DMS 273 treated with DMSO at 0.1 percent for 48 hours (cell line): ENCODE results near the gene CMIP.

Experiments used
- DNase-seq: peaks from one replicate; lab custom pipeline; 2025; lab: John Stamatoyannopoulos, UW

Gene CMIP

DNA sequence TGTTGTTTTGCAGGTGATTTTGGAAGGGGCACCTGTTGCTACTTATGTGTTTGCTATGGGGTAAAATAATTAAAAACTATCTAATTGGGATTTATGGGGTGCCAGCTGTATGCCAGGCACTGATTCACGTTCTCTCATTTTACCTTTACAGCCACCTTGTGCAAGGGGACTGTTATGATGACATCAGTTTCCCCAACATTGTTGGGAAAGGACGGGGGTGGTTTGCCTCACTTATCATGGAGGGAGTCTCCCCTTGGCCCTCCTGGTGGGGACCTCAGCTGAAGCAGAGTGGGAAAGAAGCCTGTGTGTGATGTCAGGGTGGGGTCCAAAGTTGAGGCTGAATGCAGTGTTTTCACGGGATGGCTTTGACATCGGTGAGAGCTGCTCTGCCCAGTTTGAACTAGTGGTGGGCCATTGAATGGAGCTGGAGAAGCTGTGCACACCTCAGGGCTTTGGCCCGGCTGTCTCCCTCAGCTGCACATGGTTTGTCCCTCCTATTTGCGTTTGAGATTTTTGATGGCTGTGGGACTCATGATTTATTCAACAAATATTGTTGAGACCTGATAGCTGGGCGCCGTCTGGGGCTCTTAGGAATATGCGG lies 36.1 kb downstream of the CMIP start:
- DNase-seq: no peak

GRCh38 chr16:81481207-81481821 lies 36.7 kb downstream of the CMIP start:
- DNase-seq: no peak

DNA sequence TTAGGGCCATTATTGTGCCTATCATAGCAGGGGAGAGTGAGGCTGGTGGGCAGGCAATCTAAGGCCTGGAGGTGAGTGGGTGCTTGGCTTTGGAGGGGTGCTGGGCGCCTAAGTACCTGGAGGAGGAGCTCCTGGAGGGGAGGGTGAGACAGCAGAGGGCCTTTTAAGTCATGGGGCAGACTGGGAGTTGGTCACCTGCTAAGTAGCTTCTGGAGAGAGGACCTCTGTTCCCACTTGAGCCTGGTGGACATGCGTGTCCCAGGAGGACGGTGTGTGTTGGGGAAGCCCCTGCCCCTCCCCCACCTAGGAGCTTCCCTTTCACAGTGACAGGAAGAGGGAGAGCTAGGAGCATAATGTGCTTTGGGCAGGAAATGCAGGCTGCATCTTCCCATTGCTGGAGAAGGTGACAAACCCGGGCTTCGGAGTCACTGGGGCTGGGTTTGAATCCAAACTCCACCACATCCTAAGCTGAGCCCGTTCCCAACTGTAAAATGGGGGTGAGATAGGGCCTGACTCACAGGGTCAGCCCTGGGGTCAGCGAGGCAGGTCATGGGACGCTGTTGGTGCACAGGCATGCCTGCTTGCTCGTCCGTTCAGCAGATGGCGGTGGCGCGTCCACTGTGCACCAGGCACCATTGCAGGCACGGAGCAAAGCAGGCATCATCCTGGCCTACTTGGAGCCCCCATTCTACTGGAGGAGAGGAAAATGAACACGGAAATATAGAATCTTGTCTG lies 37.9 kb downstream of the CMIP start:
- DNase-seq: no peak

- no peak for DNase-seq
Measured at GRCh38 chr16:81483064-81483969, 38.7 kb downstream of the CMIP start.

DNA sequence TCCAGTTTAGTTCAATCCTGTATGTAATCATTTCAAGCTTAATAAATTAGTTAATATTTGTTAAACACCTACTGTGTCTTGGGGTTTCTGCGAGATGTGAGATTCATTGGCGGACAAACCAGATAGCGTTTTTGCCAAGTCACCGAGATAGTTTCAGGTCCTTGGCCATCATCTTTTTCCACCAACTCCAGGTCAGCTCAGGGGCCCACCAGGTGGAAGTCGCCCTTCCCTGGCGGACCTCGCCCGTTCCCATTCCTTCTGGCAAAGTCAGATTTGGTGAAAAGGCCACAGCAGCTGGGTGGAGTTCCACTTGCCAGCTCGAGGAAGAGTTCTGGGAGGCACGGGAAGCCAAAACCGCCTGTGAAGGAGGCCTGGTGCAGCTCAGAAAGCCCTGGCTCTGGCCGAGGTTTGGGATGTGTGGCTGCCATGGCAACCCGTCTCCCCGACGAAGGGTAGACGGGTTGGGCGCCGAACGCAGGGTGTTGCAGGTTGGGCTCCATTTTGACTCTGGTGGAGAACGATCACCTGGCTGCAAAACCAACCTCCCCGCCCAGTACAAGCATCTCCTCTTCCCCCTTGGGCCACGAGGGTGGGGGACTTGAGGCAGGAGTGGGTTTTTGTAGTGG lies 39.5 kb downstream of the CMIP start:
- no peak for DNase-seq

- no peak for DNase-seq
Measured at GRCh38 chr16:81484908-81485624, 40.5 kb downstream of the CMIP start.

DNA sequence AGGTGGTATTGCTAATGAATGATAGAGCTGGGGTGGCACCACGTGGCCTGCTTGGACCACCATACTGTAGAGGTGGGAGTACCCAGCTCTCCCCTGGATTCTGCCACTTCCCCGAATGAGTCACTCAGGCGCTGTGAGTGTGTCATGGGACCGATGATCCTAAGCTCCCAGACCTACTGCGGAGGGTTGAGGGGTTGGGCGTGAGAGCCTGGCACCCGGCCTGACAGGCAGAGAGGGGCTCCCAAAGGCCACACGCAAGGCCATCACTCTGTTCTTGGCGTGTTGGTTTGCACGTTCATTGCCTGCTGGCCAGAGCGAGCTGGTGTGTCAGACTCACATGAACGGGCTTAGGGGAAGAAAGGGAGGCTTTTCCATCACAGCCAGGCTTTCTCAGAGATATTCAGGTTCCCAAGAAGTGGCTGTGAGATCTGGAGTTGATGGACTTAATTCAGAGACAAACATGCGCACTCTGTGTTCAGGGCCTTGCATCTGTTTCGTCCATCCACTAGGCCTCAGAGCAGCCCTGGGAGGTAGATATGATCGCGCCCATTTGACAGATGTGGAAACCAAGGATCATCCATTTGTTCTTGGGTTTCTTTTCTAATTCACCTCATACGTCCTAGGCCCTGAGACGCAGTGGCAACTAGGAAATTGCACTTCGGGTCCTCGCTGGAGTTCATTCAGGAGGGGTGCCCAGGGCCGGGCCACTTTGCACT lies 41.4 kb downstream of the CMIP start:
- no peak for DNase-seq

DNA sequence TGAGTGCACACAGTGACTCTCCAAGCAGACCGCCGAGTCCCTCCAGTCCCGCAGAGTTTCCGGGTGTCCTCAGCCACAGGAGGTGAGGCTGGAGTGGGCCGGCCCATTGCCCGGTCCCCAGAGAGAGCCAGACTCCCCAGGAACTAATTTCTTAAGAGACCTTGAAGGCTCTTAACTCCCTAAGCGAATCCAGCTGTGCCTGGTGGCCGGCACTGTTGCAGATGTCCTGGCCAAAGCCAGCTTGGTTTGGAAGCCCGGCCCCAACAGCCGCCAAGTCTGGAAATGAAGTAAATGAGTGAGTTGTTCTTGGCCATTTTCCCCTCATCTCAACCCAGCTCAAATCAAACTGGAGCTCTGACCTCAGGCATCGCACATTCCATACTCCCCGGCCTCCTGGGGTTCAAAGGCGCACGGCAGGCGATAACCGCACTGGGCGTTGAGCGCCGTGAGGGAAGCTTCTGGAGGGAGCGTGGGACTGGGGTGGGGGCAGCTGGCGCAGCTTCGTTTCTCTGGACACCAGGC lies 42.0 kb downstream of the CMIP start:
- DNase-seq: no peak

DNA sequence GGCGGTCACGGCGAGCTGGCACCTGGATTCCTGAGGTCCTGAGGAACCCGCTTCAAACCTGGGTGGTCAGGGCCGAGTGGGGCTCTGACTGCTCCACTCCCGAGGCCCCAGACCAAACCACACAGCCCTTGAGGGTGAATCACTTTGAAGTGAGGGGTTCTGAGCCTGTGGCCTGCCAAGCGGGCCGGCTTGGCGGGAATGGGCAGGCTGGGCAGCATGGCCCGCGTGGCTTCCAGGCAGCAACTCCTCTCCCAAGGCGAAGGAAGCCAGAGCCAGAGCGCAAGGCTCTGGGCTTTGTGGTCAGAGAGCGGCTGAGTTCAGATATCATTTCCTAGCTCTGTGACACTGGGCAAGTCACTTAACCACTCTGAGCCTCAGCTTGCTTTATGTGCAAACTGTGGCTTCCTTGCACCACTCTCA lies 42.7 kb downstream of the CMIP start:
- no peak for DNase-seq

- no peak for DNase-seq
Measured at GRCh38 chr16:81488687-81489411, 44.2 kb downstream of the CMIP start.

DNA sequence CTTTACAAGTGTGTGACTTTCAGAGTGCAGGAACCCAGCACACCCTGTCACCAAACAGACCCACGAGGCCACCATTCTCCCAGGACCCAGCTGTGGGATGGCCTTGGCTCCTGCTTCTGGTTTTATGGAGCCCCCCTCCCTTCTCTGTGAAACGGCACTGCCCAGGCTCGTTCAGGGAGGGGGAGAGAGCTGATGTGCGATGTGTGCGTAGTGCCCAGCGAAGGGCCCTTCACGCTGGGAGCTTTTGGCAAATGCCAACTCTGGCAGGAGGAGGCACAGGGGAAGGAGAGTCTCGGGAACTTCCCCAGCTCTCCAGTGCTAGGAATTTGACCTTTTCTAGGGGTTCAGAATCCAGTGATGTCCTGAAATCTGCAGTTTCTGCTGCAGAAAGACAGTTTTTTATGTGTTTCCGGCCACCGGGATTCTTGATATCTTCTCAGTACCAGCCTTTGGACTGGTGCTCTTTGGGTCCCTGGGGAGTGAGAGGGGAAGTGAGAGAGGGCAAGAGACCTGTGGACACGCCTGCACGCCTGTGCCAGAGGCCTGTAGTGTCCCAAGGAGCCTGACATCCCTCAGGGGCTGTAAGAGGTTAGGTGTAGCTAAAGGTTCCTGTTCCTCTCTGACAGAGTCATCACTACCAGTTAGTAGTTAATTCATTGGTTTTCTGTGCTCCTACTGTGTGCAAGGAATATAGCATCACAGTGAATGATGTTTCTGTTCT lies 45.1 kb downstream of the CMIP start:
- DNase-seq: no peak

- DNase-seq: no peak
Measured at GRCh38 chr16:81491541-81492188, 47.1 kb downstream of the CMIP start.

DNA sequence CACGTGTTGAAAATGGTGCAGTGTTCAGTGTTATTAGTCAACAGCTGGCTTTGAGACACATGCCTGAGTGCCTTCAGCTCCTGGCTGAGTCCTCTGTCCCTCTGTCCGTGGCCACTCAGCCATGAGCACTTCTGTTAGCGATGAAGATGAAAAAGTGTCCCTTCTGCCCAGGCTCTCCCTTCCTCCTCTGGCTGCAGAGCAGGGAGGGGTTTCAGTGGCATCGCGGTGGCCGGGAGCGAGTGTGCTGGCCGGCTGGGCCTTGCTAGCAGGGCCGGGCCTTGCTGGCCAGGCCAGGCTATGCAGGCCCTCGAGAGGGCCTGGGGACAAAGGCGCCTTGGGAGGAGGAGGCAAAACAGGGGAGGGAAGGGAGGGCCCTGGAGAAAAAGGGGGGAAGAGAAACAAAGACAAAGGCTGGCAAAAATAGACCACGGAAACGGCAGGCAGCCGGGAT lies 47.7 kb downstream of the CMIP start:
- no peak for DNase-seq

DNA sequence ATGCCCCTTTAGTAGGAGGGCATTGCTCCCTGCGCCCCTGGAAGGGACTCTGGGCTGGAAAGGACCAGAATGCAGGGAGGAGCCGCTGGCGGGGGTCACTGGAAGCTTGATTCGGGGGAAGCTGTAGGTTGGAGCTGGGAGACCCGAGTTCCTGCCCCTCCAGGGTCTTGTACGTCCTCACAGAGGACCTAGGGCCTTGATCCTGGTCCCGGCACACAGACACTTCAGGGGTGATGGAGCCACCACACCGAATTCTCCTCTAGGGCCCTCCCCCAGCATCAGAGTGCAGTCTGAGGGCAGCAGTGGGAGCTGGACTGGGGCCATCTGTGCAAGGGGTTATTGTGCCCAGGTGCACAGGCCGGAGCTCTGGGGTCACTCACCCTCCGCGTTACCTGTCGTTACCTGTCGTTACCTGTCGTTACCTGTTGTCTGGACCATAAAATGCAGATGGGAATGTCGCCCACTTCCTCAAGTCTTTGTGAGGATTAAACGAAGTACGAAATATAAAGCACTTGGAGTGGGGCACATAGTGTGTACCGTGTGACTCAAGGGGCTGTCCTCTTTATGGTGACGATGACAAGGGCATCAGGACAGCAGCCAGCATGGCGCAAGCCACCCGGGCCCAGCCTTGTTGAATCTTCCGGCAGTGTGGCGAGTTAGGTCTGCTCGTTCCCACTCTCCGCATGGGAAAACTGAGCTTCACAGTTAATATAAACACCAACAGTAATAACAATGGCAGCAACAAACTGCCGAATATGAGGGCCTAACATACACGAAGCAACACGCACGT lies 48.6 kb downstream of the CMIP start:
- DNase-seq: no peak

GRCh38 chr16:81493755-81494433 lies 49.3 kb downstream of the CMIP start:
- no peak for DNase-seq

GRCh38 chr16:81494434-81494806 lies 49.8 kb downstream of the CMIP start:
- DNase-seq: no peak

DNA sequence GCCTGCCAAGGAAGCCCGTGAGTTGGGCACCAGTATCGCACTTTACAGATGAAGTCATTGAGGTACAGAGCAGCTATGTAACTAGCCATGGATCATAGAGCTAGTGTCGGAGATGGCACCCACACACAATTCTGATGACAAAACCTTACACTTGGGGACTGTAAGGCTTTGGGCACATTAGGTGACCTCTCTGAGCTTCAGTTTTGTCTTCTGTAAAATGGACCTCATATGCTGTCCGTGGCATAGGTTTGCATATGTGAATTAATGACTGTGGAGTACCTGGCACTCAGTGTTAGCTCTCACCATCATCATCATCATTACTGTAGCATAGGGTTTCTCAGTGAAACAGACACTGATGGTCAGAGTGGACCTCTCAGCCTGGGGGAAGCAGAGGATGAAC lies 50.3 kb downstream of the CMIP start:
- no peak for DNase-seq
